PC-9 (cell line): Measurements from ENCODE around the gene CELF1.
"Not testable (repeated sequence)": the region's sequence is repeated elsewhere in the genome, so short reads cannot be mapped to it uniquely, and the experiment has no call there.

Experiments used
- CTCF ChIP-seq: fragments of 200-600 bp; sonication (generic); conservative IDR thresholded peaks from 2 replicates; pipeline ENCODE4 v1.6.1; 2017; ENCODE audit warnings: mixed run types, antibody characterized with exemption, mild to moderate bottlenecking, moderate library complexity
- EZH2 ChIP-seq: fragments of 200-600 bp; sonication (generic); IDR thresholded peaks from 2 replicates; pipeline ENCODE4 v1.8.0; 2017; ENCODE audit warnings: antibody characterized with exemption, low read depth

- TF ChIP-seq CTCF, EZH2: not testable (repeated sequence)
Measured at GRCh38 chr11:47557004-47557403, 4.1 kb upstream of the CELF1 start.
